RWPE1 (cell line): ENCODE measurements around the gene HDAC7.

ENCODE experiments used
- CTCF ChIA-PET: fragments of 350-600 bp; sonication (Branson Sonifier 250); formaldehyde crosslinking; extraction: SDS; loops from one replicate; lab custom pipeline; 2021; lab: Yijun Ruan, JAX
- POLR2A ChIA-PET: fragments of 400-600 bp; formaldehyde crosslinking; extraction: SDS; loops from one replicate; lab custom pipeline; 2020; ENCODE audit warnings: antibody characterized with exemption; ENCODE audit not compliant: low non-redundant PET; lab: Yijun Ruan, JAX
- DNase-seq: peaks from one replicate; pipeline ENCODE4 v3.0.0; 2012; ENCODE audit warnings: low spot score
- H3K27ac ChIP-seq: fragments of 450-650 bp; 2 replicates; pipeline ENCODE4 v1.5.1; 2017
- CTCF ChIP-seq: fragments of 450-650 bp; conservative IDR thresholded peaks from 2 replicates; pipeline ENCODE4 v1.5.1; 2017; ENCODE audit warnings: low read depth, mild to moderate bottlenecking

HDAC7 gene

GRCh38 chr12:47772738-47773061, 47.0 kb downstream of the HDAC7 start:
- no peak for TF ChIP-seq CTCF
- ChIA-PET POLR2A (interaction anchor here (0.6 kb wide), 1 partner anchor 14 kb away, joined by 3 read pairs; no protein-coding TSS in a partner anchor), CTCF (interaction anchor here (0.5 to 11.5 kb wide), 8 partner anchors 10 to 30 kb away, joined by 3 to 167 read pairs (median 5); partner anchors contain the start of gene RAPGEF3)
- H3K27ac ChIP-seq = peak overlapping the region; percentile 68
- DNase-seq = no peak

GRCh38 chr12:47772094-47772660, 47.5 kb downstream of the HDAC7 start:
- H3K27ac ChIP-seq = peak overlapping the region; percentile 68; the same call in 1 of the 2 replicates
- no peak for DNase-seq
- POLR2A ChIA-PET = interaction anchor here (0.6 kb wide), 1 partner anchor 14 kb away, joined by 3 read pairs; no protein-coding TSS in a partner anchor
- CTCF ChIA-PET = interaction anchor here (0.5 to 11.5 kb wide), 10 partner anchors 9 to 98 kb away, joined by 3 to 167 read pairs (median 5); partner anchors contain the start of gene RAPGEF3
- TF ChIP-seq CTCF = no peak

GRCh38 chr12:47771304-47771703, 48.4 kb downstream of the HDAC7 start:
- POLR2A ChIA-PET = no interaction called here
- TF ChIP-seq CTCF = no peak
- DNase-seq = no peak
- CTCF ChIA-PET = interaction anchor here (11.5 kb wide), 1 partner anchor 29 kb away, joined by 167 read pairs; no protein-coding TSS in a partner anchor
- H3K27ac ChIP-seq = no peak overlapping the region

GRCh38 chr12:47770086-47770726, 49.5 kb downstream of the HDAC7 start:
- TF ChIP-seq CTCF = no peak
- CTCF ChIA-PET = interaction anchor here (0.8 to 6.1 kb wide), 3 partner anchors 11 to 54 kb away, joined by 3 to 101 read pairs (median 4); no protein-coding TSS in a partner anchor
- no peak for DNase-seq
- peak overlapping the region; percentile 46; the same call in 1 of the 2 replicates for H3K27ac ChIP-seq
- POLR2A ChIA-PET = no interaction called here

- CTCF ChIA-PET = interaction anchor here (0.8 to 6.1 kb wide), 3 partner anchors 10 to 54 kb away, joined by 3 to 101 read pairs (median 4); no protein-coding TSS in a partner anchor
- TF ChIP-seq CTCF = no peak
- H3K27ac ChIP-seq = peak overlapping the region; percentile 69
- POLR2A ChIA-PET = no interaction called here
- no peak for DNase-seq
These were observed 50.2 kb downstream of the HDAC7 start for GRCh38 chr12:47769234-47770085.
